ENCODE measurements around the gene RAB18.

DNA sequence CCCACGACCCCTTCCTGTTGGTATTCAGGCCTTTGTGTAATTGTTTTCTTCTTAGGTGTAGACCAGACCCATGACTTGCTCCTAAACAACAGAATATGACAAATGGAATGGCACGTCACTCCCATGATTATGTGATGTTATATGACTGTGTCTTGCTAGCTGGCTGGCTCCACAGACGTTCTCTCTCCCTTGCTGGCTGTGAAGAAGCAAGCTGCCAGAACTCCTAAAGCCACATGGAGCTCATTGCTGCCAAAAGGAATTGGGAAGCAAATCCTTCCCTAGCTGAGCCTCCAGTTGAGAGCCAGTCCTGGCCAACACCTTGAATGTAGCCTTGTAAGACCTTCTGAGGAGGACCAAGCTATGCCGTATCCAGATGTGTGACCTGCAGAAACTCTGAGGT is 74.2 kb downstream of the RAB18 start:
- TF ChIP-seq, protein P1, sequence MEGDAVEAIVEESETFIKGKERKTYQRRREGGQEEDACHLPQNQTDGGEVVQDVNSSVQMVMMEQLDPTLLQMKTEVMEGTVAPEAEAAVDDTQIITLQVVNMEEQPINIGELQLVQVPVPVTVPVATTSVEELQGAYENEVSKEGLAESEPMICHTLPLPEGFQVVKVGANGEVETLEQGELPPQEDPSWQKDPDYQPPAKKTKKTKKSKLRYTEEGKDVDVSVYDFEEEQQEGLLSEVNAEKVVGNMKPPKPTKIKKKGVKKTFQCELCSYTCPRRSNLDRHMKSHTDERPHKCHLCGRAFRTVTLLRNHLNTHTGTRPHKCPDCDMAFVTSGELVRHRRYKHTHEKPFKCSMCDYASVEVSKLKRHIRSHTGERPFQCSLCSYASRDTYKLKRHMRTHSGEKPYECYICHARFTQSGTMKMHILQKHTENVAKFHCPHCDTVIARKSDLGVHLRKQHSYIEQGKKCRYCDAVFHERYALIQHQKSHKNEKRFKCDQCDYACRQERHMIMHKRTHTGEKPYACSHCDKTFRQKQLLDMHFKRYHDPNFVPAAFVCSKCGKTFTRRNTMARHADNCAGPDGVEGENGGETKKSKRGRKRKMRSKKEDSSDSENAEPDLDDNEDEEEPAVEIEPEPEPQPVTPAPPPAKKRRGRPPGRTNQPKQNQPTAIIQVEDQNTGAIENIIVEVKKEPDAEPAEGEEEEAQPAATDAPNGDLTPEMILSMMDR (IDR thresholded peaks at IDR 0.05 in 8 of 11, conservative IDR thresholded peaks at IDR 0.05 in 3 of 11), result no peak
- TF ChIP-seq POLR2A (IDR thresholded peaks at IDR 0.05) (no peak), POLR2AphosphoS5 (IDR thresholded peaks at IDR 0.05) (no peak)

Measured in spleen (tissue), 7 donors.